ENCODE measurements around the gene CABLES2.
A peak's percentile ranks its signal among the peaks of the same experiment; 100 is the strongest.

Gene CABLES2

DNA sequence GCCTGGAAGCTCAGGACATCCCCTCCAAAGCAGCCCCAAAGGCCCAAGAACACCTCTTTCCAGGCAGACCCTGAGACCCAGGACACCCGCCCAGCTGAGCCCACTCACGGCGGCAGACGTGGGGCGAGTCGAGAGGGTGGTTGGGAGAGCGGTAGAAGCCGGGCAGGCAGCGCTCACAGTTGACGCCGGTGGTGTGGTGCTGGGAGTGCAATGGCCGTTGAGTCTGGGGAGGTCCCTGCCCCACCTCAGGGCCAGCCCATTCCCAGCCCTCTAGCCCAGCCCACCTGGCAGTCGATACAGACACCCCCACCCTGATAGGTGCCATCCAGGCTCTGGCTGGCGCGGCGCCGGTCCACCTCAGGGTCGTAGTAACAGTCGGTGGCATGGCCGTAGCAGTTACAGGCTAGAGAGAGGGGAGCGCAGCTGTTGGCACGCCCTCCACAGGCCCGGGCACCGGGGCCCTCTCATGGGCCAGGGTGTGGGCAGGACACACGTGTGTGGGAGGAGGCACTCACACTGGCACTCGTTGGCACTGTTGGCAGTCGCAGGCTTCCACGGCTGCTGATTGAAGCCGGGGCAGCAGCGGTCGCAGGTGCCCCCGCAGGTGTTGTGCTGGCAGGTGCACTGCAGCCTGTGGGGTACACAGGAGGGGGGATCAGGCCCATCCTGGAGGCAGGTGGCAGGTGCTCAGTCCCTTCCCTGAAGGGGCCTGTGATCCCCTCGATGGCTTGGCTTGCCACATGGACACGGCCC lies 60.5 kb downstream of the CABLES2 start:
- TF ChIP-seq EZH2phosphoT487 (IDR thresholded peaks at IDR 0.05; ENCODE audit: borderline replicate concordance, low read length), result no peak
- TF ChIP-seq, protein P1, sequence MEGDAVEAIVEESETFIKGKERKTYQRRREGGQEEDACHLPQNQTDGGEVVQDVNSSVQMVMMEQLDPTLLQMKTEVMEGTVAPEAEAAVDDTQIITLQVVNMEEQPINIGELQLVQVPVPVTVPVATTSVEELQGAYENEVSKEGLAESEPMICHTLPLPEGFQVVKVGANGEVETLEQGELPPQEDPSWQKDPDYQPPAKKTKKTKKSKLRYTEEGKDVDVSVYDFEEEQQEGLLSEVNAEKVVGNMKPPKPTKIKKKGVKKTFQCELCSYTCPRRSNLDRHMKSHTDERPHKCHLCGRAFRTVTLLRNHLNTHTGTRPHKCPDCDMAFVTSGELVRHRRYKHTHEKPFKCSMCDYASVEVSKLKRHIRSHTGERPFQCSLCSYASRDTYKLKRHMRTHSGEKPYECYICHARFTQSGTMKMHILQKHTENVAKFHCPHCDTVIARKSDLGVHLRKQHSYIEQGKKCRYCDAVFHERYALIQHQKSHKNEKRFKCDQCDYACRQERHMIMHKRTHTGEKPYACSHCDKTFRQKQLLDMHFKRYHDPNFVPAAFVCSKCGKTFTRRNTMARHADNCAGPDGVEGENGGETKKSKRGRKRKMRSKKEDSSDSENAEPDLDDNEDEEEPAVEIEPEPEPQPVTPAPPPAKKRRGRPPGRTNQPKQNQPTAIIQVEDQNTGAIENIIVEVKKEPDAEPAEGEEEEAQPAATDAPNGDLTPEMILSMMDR (IDR thresholded peaks at IDR 0.05; ENCODE audit: low read depth, low read length, poor library complexity, severe bottlenecking), result no peak
- peaks cover under 1% of the 10 kb centered on the region; the same call in 1 of the 2 replicates for H3F3A ChIP-seq (ENCODE audit: control insufficient read depth, insufficient read depth)
- H3K4me1 ChIP-seq (ENCODE audit: control insufficient read depth, low read length), result peaks cover 20% of the 10 kb centered on the region
- H3K36me3 ChIP-seq (ENCODE audit: control insufficient read depth, low read length), result peaks cover 3% of the 10 kb centered on the region
- H3K27ac ChIP-seq (ENCODE audit: low read depth, low read length), result no peak overlapping the region
- no peaks in the 10 kb centered on the region for H3K9me2 ChIP-seq (replicated peaks; ENCODE audit: control insufficient read depth, low read length)
- H3K4me3 ChIP-seq (ENCODE audit: low read length), result no peak overlapping the region
- no peaks in the 10 kb centered on the region for H3K79me2 ChIP-seq (ENCODE audit: control insufficient read depth, low read length)
- no peaks in the 10 kb centered on the region for H3K27me3 ChIP-seq (ENCODE audit: control insufficient read depth, low read length)
- H3K4me2 ChIP-seq (ENCODE audit: low read length), result no peak overlapping the region
- no peaks in the 10 kb centered on the region for H4K20me1 ChIP-seq (ENCODE audit: control insufficient read depth, insufficient read depth, low read depth, low read length)
- H3K9me3 ChIP-seq (ENCODE audit: control insufficient read depth, insufficient read depth, low read length), result no peaks in the 10 kb centered on the region

DNA sequence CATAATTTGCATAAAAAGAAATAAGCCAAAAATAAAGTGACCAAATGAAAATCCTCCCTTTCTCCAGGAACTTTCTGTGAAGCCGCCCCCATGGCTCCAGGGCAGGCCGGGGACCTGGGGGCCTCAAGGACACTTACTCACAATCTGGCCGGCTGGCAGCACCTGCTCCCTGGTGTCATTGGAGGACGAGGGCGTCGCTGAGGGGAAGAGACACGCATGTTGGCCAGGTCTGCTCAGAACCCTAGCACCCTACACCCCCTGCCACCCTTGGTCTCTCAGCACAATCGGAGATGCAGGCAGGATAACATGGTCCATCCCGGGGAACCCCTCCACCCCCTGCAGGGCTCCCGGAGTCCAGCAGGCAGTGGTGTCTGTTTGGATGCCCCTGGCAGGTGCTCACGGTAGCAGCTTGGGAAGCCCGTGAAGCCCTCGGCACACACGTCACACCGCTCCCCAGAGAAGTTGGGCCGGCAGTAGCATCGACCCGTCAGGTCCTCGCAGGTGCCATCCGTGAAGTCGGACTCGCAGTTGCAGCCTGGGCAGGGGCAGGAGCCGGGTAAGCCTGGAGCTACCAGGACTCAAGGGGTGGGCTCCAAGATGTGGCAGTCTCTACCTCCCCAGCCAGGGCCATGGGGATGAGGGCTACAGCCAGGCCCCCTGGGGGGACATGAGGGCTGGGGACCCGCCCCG lies 61.3 kb downstream of the CABLES2 start:
- Histone ChIP-seq H4K20me1 (ENCODE audit: control insufficient read depth, insufficient read depth, low read depth, low read length) (no peaks in the 10 kb centered on the region), H3K27ac (ENCODE audit: low read depth, low read length) (no peak overlapping the region), H3K4me2 (ENCODE audit: low read length) (no peak overlapping the region), H3K4me1 (ENCODE audit: control insufficient read depth, low read length) (peaks cover 27% of the 10 kb centered on the region), H3K27me3 (ENCODE audit: control insufficient read depth, low read length) (no peaks in the 10 kb centered on the region), H3K4me3 (ENCODE audit: low read length) (no peak overlapping the region), H3K36me3 (ENCODE audit: control insufficient read depth, low read length) (peaks cover 10% of the 10 kb centered on the region), H3K9me3 (ENCODE audit: control insufficient read depth, insufficient read depth, low read length) (peaks cover 5% of the 10 kb centered on the region; the same call in 1 of the 2 replicates), H3K79me2 (ENCODE audit: control insufficient read depth, low read length) (0 out of 2 replicates have a peak, but pooled peaks cover 4% of the 10 kb centered on the region), H3K9me2 (replicated peaks; ENCODE audit: control insufficient read depth, low read length) (no peaks in the 10 kb centered on the region), H3F3A (ENCODE audit: control insufficient read depth, insufficient read depth) (peaks cover 8% of the 10 kb centered on the region)
- TF ChIP-seq, protein P1 (IDR thresholded peaks at IDR 0.05; ENCODE audit: low read depth, low read length, poor library complexity, severe bottlenecking), result no peak
- no peak for TF ChIP-seq EZH2phosphoT487 (IDR thresholded peaks at IDR 0.05; ENCODE audit: borderline replicate concordance, low read length)

DNA sequence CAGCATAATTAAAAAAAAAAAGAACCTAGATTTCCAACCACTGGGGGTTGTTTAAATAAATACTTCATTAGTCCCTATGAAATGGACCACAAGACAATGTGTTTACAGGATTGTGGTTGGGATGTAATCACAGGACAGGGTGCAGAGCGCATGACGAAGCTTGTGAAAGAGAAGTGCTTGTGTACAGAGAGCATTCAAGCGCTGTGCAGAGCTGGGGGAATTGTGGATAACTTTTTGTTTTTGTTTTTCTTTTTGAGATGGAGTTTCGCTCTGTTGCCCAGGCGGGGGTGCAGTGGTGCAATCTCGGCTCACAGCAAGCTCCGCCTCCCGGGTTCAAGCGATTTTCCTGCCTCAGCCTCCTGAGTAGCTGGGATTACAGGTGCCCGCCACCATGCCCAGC lies 62.3 kb downstream of the CABLES2 start:
- 0 out of 2 replicates have a peak, but pooled peaks cover 4% of the 10 kb centered on the region for H3K79me2 ChIP-seq (ENCODE audit: control insufficient read depth, low read length)
- H3K36me3 ChIP-seq (ENCODE audit: control insufficient read depth, low read length), result peaks cover 17% of the 10 kb centered on the region
- H3K4me3 ChIP-seq (ENCODE audit: low read length), result no peak overlapping the region; the same call in 1 of the 2 replicates
- no peaks in the 10 kb centered on the region for H4K20me1 ChIP-seq (ENCODE audit: control insufficient read depth, insufficient read depth, low read depth, low read length)
- peak overlapping the region; percentile 39 for H3K27ac ChIP-seq (ENCODE audit: low read depth, low read length)
- H3F3A ChIP-seq (ENCODE audit: control insufficient read depth, insufficient read depth), result peaks cover 18% of the 10 kb centered on the region
- peaks cover 37% of the 10 kb centered on the region for H3K4me1 ChIP-seq (ENCODE audit: control insufficient read depth, low read length)
- no peaks in the 10 kb centered on the region for H3K9me2 ChIP-seq (replicated peaks; ENCODE audit: control insufficient read depth, low read length)
- H3K9me3 ChIP-seq (ENCODE audit: control insufficient read depth, insufficient read depth, low read length), result peaks cover 5% of the 10 kb centered on the region; the same call in 1 of the 2 replicates
- H3K27me3 ChIP-seq (ENCODE audit: control insufficient read depth, low read length), result no peaks in the 10 kb centered on the region
- TF ChIP-seq, protein P1 (IDR thresholded peaks at IDR 0.05; ENCODE audit: low read depth, low read length, poor library complexity, severe bottlenecking), result no peak
- no peak for TF ChIP-seq EZH2phosphoT487 (IDR thresholded peaks at IDR 0.05; ENCODE audit: borderline replicate concordance, low read length)
- peak overlapping the region; percentile 27 for H3K4me2 ChIP-seq (ENCODE audit: low read length)
